Endometrial microvascular endothelial cells (primary cell): Measurements from ENCODE around the gene KDM3B. TPM values are rescaled to one million over a fixed set of nuclear protein-coding genes. Genes with fewer than 3 reads are reported as not detected.
"Not testable (repeated sequence)": the region's sequence is repeated elsewhere in the genome, so short reads cannot be mapped to it uniquely, and the experiment has no call there.

Experiments
- in situ Hi-C: cut with HindIII; loops from 2 replicates; pipeline ENCODE4 v1.10.0; 2017; ENCODE audit warnings: low sequenced_read_pairs, low pct_unique_long_range_greater_than_20kb; ENCODE audit errors: inconsistent ontology term
- total RNA-seq: library from RNA; depleted of rRNA; stranded (reverse); fragments of >200 nt; gene quantifications from one replicate; pipeline ENCODE4 v1.2.3, GENCODE V29; 2015; ENCODE audit errors: inconsistent ontology term

The KDM3B gene
- total RNA-seq, 1 donor from 2014 or later: 34.8 TPM

DNA sequence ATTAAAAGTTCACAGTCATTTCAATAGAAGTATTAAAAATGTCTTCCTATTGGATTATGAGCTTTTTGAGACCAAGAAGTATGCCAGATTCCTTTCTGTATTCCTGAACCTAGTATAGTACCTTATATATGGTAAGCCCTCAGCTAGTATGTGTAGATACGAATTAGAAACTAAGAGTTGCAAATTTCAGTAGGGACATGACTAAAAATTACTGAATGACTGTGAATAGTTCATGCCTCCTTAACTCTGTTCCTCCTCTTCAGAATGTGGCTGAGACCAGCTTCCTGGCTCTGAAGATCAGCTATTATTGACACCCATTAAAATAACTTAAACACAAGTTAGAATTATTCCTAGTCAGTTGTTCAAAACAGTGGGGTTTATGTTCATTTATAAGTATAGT lies 19.7 kb downstream of the KDM3B start:
- in situ Hi-C loops: no loop called here

DNA sequence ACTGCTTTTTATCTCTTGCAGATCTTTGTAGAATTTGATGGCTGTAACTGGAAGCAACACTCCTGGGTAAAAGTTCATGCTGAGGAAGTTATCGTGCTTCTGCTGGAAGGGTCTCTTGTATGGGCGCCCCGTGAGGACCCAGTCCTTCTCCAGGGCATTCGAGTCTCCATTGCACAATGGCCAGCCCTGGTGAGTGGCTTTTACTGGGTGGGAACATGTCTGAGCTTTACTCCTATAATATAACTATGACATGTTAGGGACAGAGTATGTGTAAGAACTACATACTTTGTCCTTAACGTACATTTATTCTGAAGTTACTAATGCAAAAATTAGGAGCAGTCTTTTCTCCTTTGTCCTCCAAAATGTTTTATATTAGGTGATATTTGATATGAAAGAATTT lies 20.2 kb downstream of the KDM3B start:
- in situ Hi-C loops: no loop called here

DNA sequence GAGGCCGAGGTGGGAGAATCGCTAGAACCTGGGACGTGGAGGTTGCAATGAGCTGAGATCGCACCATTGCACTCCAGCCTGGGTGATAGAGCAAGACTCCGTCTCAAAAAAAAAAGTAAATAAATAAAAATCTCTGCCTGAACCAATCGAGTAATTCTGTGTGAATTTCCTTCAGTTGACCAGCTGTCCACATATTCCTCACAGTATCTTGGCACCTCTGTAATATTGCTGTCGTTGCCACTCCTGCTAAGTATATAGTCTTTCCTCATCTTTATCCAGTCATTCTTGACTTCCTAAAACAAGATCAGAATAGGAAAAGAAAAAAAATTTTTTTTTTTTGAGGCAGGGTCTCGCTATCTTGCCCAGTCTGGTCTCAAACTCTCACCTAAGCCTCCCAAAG lies 29.9 kb downstream of the KDM3B start:
- in situ Hi-C loops: no loop called here

DNA sequence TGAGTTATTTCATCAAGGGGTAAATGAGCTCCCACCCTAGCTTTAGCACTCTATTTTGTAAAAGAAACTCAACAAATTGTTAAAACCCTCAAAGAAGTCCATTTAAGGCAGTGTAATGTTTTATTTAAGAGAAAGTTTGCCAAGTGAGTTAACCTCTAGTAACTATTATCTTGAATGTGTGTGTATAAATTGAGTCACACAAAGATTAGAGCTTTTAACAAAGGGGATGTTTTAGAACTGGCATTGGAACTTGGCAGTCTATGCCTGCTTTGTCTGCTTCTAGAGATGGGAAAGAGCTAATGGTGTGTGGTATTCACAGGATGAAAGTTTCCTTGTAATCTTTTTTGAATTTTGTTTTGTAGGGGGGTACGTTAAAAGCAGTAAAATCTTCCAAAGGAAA lies 33.2 kb downstream of the KDM3B start:
- in situ Hi-C loops: no loop called here

DNA sequence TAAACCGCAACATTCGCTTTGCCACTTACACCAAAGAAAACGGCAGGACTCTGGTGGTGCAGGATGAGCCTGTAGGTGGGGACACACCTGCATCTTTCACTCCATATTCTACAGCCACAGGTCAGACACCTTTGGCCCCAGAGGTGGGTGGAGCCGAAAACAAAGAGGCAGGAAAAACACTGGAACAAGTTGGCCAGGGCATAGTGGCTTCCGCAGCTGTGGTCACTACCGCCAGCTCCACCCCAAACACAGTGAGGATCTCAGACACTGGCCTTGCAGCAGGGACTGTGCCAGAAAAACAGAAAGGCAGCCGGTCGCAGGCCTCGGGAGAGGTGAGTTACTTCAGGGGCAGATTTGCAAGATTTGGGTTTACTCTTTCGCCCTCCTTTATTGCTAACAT lies 33.8 kb downstream of the KDM3B start:
- in situ Hi-C loops: no loop called here

DNA sequence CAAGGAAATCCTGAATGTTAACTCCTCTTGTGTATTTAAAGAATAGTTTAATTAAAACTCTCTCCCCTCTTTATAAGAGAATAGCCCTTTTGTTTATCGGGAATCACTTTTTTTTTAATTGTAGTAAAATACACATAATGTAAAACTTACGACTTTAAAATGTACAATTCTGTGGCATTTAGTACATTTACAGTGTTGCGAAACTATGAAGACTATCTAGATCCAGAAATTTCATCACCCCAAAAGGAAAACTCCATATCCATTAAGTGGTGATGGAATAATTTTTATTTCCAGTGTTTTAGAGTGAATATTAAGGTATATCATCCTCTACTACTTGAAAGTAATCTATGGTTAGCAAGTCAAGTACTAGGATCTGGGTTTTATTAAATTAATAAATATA lies 36.8 kb downstream of the KDM3B start:
- in situ Hi-C loops: no loop called here

DNA sequence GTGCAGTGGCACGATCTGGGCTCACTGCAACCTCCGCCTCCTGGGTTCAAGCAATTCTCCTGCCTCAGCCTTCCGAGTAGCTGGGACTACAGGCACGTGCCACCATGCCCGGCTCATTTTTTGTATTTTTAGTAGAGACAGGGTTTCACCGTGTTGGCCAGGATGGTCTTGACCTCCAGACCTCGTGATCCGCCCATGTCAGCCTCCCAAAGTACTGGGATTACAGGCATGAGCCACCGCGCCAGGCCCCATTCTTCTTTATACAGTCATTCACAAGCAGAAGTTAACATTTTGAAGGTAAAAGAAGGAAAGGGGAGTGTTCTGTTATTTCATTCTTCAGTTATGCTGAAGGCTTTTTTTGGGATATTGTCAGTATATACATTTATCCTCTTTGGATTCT lies 37.4 kb downstream of the KDM3B start:
- in situ Hi-C loops: not testable (repeated sequence)

DNA sequence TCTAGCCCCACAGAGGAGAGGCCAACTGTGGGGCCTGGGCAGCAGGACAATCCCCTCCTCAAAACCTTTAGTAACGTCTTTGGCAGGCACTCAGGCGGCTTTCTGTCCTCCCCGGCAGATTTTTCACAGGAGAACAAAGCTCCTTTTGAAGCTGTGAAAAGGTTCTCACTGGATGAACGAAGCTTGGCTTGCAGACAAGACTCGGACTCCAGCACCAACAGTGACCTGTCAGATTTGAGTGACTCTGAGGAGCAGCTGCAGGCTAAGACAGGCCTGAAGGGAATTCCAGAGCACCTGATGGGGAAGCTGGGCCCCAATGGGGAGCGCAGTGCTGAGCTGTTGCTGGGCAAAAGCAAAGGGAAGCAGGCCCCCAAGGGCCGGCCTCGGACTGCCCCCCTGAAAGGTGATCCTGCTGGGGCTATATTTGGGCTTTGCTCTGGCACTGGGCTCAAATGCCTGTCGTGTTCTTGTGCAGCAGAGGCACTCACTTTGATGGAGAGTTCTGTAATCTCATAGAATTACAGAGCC lies 39.4 kb downstream of the KDM3B start:
- in situ Hi-C loops: no loop called here

DNA sequence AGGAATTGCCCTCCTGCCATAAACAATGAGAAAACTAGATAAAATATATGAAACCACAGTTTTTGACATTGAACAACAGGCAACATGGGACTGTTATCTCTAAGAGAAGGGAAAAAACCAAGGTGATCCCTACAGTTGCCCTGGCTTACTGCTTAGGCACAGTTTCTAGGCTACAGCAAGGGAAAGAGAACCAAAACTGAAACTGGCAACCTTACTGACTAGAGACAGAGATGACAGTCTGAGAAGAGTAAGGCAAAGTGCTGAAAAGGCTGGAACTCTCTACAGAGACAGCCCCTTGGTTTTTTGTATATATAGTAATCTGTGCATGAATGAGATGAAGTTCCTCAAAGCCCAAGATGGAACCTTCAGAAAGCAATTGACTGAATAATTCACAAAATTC lies 50.2 kb downstream of the KDM3B start:
- in situ Hi-C loops: no loop called here

DNA sequence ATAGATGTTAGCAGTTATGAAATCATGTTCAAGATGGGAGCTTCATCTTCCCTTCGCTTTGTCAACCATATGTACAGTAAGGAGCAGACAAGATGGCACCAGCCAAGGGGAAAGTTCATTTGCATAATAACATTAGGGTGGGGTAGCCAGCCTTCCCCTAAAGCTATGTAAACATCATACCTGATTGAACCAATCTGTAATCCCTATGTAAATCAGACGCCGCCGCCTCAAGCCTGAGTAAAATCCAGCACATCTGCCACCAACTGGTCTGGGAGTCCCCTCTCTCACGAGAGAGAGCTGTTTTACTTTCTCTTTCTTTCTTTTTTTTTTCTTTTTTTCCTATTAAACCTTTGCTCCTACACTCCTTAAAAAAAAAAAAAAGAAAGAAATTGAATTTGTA lies 55.5 kb downstream of the KDM3B start:
- in situ Hi-C loops: no loop called here

DNA sequence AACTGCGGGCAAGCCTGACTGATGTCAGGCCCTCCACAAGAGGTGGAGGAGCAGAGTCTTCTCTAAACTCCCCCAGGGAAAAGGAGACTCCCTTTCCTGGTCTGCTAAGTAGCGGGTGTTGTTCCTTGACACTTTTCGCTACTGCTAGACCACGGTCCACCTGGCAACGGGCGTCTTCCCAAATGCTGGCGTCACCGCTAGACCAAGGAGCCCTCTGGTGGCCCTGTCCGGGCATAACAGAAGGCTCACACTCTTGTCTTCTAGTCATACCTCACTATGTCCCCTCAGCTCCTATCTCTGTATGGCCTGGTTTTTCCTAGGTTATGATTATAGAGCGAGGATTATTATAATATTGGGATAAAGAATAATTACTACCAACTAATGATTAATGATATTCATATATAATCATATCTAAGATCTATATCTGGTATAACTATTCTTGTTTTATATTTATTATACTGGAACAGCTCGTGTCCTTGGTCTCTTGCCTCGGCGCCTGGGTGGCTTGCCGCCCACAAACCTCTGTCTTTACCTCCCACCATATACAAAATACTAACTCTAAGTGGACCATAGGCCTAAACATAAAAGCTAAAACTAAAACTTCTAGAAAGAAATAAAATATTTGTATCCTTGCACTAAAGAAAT lies 58.6 kb downstream of the KDM3B start:
- in situ Hi-C loops: not testable (repeated sequence)

DNA sequence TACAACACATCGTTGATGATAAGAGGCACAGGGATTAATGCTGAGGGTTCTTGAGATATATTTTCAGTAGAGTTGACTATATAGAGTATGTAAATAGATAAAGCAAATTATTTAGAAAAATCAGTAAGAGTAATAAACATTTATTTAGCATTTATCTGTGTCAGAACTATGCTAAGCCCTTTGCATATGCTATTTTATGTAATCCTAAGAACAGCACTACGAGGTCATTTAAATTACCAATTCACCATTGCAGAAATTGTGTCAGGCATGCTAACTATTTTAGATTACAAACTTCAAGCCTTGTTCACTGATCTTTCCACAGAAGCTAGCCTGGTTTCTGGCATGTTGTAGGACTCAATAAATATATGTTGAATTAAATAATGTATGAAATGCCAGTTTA lies 66.0 kb downstream of the KDM3B start:
- in situ Hi-C loops: no loop called here

DNA sequence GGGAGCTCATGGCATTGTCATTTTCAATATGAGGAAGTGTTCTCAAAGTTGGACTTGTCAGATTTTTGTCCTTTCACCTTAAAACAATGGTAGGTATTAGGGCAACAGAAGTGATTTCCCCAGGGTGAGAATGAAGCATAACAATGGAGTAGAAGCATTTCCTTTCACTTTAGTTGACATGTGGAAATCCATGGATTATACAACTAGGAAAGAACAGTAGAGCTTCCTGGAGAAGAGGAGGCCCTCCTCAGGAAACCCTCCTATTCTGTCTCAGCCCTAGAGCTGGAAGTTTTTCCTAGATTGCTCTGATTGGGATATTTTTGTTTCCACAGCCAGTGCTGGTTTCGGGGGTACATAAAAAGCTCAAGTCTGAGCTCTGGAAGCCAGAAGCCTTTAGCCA lies 72.6 kb downstream of the KDM3B start:
- in situ Hi-C loops: no loop called here

DNA sequence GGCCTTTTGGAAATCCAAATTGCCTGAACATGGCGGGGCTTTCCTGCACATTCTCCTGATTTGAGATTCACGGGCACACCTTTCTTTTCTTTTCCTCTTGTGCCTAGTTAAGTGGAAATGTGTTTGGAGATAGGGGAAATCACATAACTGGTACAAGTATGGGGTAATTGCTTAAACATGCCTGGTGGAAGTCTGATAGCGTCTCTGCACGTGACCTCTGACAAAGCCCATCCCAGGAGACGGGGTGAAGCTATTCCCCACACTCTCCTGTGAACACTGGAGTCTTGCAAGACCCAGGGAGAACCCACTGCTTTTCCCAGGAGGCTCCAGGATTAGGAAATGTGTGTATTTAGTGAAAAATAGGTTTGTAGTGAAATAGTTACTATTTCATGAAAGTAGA lies 83.5 kb downstream of the KDM3B start:
- in situ Hi-C loops: no loop called here

DNA sequence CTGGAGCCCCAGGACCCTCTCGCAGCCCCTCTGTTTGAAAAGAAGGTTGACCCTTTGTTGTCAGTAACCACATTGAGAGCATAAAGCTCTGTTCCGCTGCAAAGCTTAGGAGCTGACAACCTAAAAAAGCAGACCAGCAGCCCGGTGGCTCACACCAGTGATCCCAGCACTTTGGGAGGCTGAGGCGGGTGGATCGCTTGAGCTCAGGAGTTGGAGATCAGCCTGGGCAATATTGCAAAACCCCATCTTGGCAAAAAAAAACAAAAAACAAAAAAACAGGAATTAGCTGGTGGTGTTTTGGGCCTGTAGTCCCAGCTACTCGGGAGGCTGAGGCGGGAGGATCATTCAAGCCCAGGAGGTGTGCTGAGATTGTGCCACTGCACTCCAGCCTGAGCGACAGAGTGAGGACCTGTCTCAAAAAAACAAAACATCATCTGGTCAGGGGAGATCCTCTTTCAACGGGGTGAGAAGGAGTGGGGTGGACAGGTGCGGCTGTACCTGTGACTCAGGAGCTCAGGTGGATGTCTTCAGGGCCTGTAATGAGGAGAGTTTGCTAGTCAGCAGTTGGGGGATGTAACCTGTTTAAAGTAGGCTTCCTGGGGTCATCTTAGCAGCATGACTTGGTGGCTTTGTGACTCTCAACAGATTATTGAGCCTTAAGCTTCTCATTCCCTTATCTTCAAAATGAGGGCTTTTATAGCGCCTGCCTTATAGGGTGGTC lies 85.7 kb downstream of the KDM3B start:
- in situ Hi-C loops: no loop called here

DNA sequence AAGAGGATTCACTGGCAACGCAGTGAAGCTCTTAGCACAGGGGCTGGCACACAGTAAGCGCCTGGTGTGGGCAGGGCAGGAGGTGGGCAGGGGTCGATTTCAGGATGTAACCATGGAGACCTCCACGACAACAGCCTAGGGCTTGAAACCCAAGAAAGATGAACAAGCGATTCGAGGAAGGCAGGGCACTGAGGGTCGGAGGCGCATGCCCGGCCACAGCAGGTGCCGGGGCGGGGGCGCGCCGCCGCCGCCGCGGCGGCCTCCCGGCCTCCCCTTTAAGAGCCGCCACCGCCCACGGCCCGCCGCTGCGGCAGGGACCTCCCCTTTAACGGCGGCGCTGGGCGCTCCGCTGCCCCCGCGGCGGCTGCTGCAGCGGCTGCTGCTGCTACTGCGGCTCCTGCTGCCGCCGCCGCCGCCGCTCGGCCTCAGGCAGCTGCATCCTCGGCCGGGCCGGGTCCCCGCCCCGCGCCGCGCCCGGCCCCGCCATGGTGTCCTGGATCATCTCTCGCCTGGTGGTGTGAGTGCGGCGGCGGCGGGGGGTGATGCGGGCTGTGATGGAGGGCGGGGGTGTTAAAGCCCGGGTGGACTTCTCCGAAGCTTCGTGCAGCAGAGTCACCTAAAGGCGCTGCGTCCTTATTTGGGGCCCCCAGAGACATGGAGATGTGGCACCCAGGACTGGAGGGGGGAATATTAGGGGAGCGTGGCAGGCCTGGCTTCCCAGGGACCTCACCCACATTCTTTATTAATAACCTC lies 86.4 kb downstream of the KDM3B start, which contains the start of gene REEP2:
REEP2 (plus strand) TSS at position 334 of the 753 bp plus-strand sequence; CDS start at position 486, 152 bp downstream.
- in situ Hi-C loops: no loop called here

DNA sequence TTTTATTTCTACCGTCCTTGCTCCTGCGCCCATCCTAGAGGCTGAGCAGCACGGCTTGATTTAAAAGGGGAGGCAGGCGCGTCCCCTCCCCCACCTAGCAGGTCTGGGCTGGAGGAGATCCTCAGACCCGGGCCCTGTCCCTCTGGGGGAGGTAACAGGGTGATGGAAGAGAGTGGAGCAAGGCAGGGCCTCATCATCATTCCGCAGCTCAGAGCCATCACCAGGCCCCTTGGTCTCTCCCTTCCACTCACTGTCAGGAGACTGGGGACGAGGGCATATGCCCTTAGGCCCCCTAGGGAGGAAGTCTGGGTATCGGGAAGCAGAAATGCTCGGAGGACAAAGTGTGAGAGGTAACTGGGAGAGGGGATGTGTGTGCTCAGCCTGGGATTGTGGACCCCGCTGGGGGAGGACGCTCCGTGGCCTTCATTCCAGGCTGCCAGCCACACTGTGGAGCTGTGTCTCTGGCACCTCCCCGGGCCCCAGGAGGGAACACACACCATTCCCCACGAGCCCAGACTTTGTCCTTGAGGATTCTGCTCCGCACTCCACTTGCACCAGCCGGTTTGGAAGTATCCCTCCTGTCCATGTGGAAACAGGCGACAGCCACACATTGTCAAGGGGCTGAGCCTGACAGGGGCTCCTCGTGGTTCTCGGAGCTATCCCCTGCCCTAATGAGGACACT lies 87.1 kb downstream of the KDM3B start:
- in situ Hi-C loops: no loop called here

DNA sequence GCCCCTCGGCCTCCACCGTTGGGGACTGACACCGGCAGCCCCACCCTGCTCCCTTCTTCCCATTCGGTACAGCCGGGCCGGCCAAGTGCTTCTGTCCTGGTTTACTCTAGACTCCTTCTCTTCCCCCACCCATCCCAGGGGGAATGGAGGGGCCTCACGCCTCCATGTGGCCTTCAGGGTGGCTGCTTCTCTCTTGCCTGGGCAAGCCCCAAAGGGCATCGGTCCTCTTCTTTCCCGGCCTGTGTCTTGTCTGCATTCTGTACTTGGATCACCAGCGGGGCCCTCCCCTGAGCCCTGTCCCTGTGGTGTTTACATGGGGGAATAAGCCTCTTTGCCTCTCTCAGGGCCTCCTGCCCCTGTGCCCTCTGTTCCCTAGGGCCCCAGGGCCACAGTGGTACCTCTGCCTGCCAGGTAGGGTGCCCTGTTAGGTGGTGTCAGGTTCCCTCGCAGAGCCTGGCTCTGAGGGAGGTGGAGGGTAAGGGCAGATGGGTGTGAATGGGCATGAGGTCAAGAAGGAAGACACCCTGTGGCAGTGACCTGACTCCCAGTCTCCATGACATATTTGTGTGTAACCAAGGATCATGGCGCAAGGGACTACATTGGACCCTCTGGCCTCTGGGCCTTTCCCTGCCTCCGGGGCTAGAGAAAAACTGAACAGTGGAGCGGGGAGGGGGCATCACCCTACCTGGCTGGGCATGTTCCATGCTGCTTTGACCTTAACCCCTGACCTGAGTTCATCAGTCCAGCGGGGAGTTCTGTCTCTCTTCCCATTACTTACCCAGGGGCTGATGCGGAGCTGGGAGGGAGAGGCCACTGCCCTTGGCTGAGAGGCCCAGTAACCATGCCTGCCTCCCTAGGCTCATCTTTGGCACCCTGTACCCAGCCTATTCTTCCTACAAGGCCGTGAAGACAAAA lies 87.9 kb downstream of the KDM3B start:
- in situ Hi-C loops: no loop called here
